Neural cell (in vitro differentiated cells): ENCODE results near the gene CABYR.

Experiments used
- MXI1 ChIP-seq: fragments of 450-650 bp; conservative IDR thresholded peaks from 2 replicates; pipeline ENCODE4 v1.6.1; 2014; ENCODE audit warnings: antibody characterized with exemption, mild to moderate bottlenecking; ENCODE audit not compliant: poor library complexity, severe bottlenecking
- TF ChIP-seq, protein P1 (sequence below): fragments of 450-650 bp; IDR thresholded peaks from 2 replicates; pipeline ENCODE4 v1.5.1; 2014; ENCODE audit warnings: antibody characterized with exemption, mild to moderate bottlenecking, moderate library complexity; ENCODE audit not compliant: poor library complexity, severe bottlenecking

DNA sequence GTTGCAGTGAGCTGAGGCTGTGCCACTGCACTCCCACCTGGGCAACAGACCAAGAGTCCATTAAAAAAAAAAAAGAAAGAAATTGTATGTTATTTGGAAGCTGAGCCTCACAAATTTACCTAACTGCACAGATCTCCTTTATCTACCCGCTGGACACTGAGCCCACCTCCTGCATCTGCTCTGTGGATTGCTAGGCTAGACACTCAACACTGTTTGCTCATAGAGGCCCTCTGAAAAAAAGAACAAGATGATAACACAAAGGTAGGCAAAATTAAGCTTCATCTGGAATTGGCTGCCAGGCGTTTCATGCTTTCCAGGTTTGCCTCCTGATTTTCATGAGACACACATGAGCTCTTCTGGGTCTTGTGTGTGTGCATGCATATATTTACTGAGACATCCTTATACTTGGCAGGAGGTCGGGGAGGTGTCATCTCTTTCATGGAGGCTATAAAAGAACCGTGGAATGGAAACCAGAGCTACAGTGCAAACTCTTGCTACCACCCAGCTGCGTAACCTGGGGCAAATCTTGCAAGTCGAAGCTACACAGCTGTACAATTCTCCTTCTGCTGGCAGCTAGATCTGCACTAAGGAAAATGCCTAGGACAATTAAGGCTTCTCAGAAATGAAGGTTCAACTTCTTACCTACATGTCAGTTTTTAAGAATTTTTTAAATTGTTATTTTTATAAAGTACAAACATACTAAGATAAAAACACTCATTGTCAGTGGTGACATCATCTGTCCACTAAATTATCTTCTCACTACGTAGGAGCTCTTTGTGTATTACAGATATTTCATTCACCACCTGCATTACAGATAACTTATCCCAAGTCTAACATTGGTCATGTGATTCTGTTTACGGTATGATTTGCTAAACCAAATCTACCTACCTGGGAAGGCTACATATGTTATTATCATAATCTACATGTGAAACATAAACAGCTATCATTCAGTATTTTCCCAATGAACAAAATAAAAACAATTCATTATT, 63.1 kb downstream of the CABYR start:
- TF ChIP-seq, protein P1, sequence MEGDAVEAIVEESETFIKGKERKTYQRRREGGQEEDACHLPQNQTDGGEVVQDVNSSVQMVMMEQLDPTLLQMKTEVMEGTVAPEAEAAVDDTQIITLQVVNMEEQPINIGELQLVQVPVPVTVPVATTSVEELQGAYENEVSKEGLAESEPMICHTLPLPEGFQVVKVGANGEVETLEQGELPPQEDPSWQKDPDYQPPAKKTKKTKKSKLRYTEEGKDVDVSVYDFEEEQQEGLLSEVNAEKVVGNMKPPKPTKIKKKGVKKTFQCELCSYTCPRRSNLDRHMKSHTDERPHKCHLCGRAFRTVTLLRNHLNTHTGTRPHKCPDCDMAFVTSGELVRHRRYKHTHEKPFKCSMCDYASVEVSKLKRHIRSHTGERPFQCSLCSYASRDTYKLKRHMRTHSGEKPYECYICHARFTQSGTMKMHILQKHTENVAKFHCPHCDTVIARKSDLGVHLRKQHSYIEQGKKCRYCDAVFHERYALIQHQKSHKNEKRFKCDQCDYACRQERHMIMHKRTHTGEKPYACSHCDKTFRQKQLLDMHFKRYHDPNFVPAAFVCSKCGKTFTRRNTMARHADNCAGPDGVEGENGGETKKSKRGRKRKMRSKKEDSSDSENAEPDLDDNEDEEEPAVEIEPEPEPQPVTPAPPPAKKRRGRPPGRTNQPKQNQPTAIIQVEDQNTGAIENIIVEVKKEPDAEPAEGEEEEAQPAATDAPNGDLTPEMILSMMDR, result no peak
- no peak for TF ChIP-seq MXI1
